ENCODE measurements around the gene FBXO10. TPM values are rescaled to one million over a fixed set of nuclear protein-coding genes. Genes with fewer than 3 reads are reported as not detected.

The FBXO10 gene
- total and polyA plus RNA-seq, 2 of the 4 experiments (the other 2 are of a cell fraction), result 6.6 to 6.7 TPM

GRCh38 chr9:37508834-37509206 lies 67.4 kb downstream of the FBXO10 start:
- Histone ChIP-seq H2BK15ac (ENCODE audit: low read depth, low read length) (no peak overlapping the region), H4K20me1 (ENCODE audit: insufficient read depth, low read length) (0 out of 2 replicates have a peak, but pooled peaks cover 3% of the 10 kb centered on the region), H3K4me1 (ENCODE audit: control insufficient read depth, insufficient read depth, low read length) (no peaks in the 10 kb centered on the region), H2BK20ac (ENCODE audit: low read depth, low read length) (no peak overlapping the region), H3K9me1 (ENCODE audit: insufficient read depth, low read length) (peaks cover 6% of the 10 kb centered on the region; the same call in 1 of the 2 replicates), H3K4me2 (ENCODE audit: low read depth, low read length) (no peak overlapping the region), H2AFZ (replicated peaks; ENCODE audit: low read length, poor library complexity) (no peak overlapping the region), H2AK9ac (replicated peaks; ENCODE audit: low read depth, low read length, poor library complexity) (no peak overlapping the region), H3K18ac (ENCODE audit: low read depth, low read length) (no peak overlapping the region), H3K27ac (ENCODE audit: insufficient read depth, low read length) (no peak overlapping the region), H4K91ac (ENCODE audit: insufficient read depth, low read depth, low read length) (no peak overlapping the region), H3K23ac (ENCODE audit: low read depth, low read length) (no peak overlapping the region), H3K27me3 (ENCODE audit: control insufficient read depth, insufficient read depth, low read length) (no peaks in the 10 kb centered on the region), H2BK120ac (ENCODE audit: low read depth, low read length) (no peak overlapping the region), H3K4me3 (ENCODE audit: insufficient read depth, low read depth, low read length) (no peak overlapping the region), H4K5ac (ENCODE audit: low read depth, low read length) (no peak overlapping the region), H2BK5ac (ENCODE audit: low read depth, low read length, poor library complexity, severe bottlenecking) (no peak overlapping the region), H3K4ac (ENCODE audit: low read depth, low read length) (no peak overlapping the region), H3K36me3 (ENCODE audit: control insufficient read depth, insufficient read depth, low read length) (peaks cover 22% of the 10 kb centered on the region), H2AK5ac (ENCODE audit: low read depth, low read length) (no peak overlapping the region), H3K79me1 (ENCODE audit: low read depth in 1 of 2, low read length in 2 of 2) (no peaks in the 10 kb centered on the region; a peak in 1 of 4 replicates), H3K9ac (ENCODE audit: low read depth, low read length) (no peak overlapping the region), H3K9me3 (ENCODE audit: control insufficient read depth, insufficient read depth, low read length) (no peaks in the 10 kb centered on the region), H4K8ac (ENCODE audit: low read depth in 2 of 2, low read length in 2 of 2) (no peak overlapping the region), H3K14ac (replicated peaks; ENCODE audit: low read depth, low read length) (no peak overlapping the region), H3K56ac (ENCODE audit: extremely low read depth, insufficient read depth, low read length) (no peak overlapping the region)
- intact Hi-C loops (cut with micrococcal nuclease) (no loop called here), in situ Hi-C loops (cut with MboI; ENCODE audit: low sequenced_read_pairs) (no loop called here), dilution Hi-C loops (cut with HindIII; ENCODE audit: low sequenced_read_pairs, unreplicated experiment) (no loop called here)
- ChIA-PET POLR2A (ENCODE audit: unreplicated experiment) (interaction anchor here (0.6 kb wide), 1 partner anchor 16 kb away, joined by 3 read pairs; no protein-coding TSS in a partner anchor), CTCF (no interaction called here)
- no peak for TF ChIP-seq RCOR1 (IDR thresholded peaks at IDR 0.05; ENCODE audit: insufficient replicate concordance, low read length)
- no peak for TF ChIP-seq CTCF (conservative IDR thresholded peaks at IDR 0.05; ENCODE audit: low read depth, low read length)
- no peak for TF ChIP-seq MXI1 (IDR thresholded peaks at IDR 0.05; ENCODE audit: borderline replicate concordance, low read depth, low read length)
- no peak for TF ChIP-seq MAZ (IDR thresholded peaks at IDR 0.05; ENCODE audit: borderline replicate concordance, low read depth, low read length)
- no peak for TF ChIP-seq RFX5 (IDR thresholded peaks at IDR 0.05; ENCODE audit: low read depth, low read length)
- no peak for TF ChIP-seq BHLHE40 (IDR thresholded peaks at IDR 0.05; ENCODE audit: low read depth, low read length)
- no peak for TF ChIP-seq ELK1 (IDR thresholded peaks at IDR 0.05; ENCODE audit: borderline replicate concordance, low read depth, low read length)
- TF ChIP-seq MAFK (IDR thresholded peaks at IDR 0.05; ENCODE audit: low read depth, low read length), result no peak
- TF ChIP-seq POLR2A (IDR thresholded peaks at IDR 0.05; ENCODE audit: low read depth, low read length), result no peak
- TF ChIP-seq RAD21 (IDR thresholded peaks at IDR 0.05; ENCODE audit: low read length), result no peak
- no peak for TF ChIP-seq CEBPB (IDR thresholded peaks at IDR 0.05; ENCODE audit: low read depth, low read length)
- TF ChIP-seq FOS (IDR thresholded peaks at IDR 0.05; ENCODE audit: low read depth, low read length), result no peak
- no peak for TF ChIP-seq SMC3 (IDR thresholded peaks at IDR 0.05; ENCODE audit: low read depth, low read length)
- no peak for TF ChIP-seq CHD1 (IDR thresholded peaks at IDR 0.05; ENCODE audit: low read depth, low read length)
- no peak for TF ChIP-seq NFE2L2 (IDR thresholded peaks at IDR 0.05; ENCODE audit: low read depth, low read length)
- no peak for TF ChIP-seq USF2 (IDR thresholded peaks at IDR 0.05; ENCODE audit: low read depth, low read length)
- 100% methylated on average over 1 of the region's 3 CpGs; no CpG with 5 or more reads in 1 of the 2 experiments for WGBS, 2 experiments (ENCODE audit: extremely low coverage in 2 of 2, insufficient read length in 1 of 2)
- DNase-seq, result no peak
- no peak for ATAC-seq (ENCODE audit: low read depth)
- no TSS peak for BruUV-seq (replicated peaks)

All from IMR-90 (cell line).